Measurements from ENCODE around the gene DNER.
"Not testable (repeated sequence)": the region's sequence is repeated elsewhere in the genome, so short reads cannot be mapped to it uniquely, and the experiment has no call there.

Gene DNER

GRCh38 chr2:229553091-229553490, 161.3 kb downstream of the DNER start:
- no peak for DNase-seq

GRCh38 chr2:229543176-229543873, 171.0 kb downstream of the DNER start:
- no peak for DNase-seq

GRCh38 chr2:229539628-229540027, 174.7 kb downstream of the DNER start:
- no peak for DNase-seq

- DNase-seq: no peak
Measured at GRCh38 chr2:229531594-229531993, 182.8 kb downstream of the DNER start.

- no peak for DNase-seq
Measured at GRCh38 chr2:229530434-229530833, 183.9 kb downstream of the DNER start.

- no peak for DNase-seq
Measured at GRCh38 chr2:229528846-229529245, 185.5 kb downstream of the DNER start.

- no peak for DNase-seq
Measured at GRCh38 chr2:229526951-229527350, 187.4 kb downstream of the DNER start.

- DNase-seq: no peak
Measured at GRCh38 chr2:229524799-229525198, 189.6 kb downstream of the DNER start.

- no peak for DNase-seq
Measured at GRCh38 chr2:229523663-229524062, 190.7 kb downstream of the DNER start.

- no peak for DNase-seq
Measured at GRCh38 chr2:229521576-229521975, 192.8 kb downstream of the DNER start.

- no peak for DNase-seq
Measured at GRCh38 chr2:229520691-229521096, 193.7 kb downstream of the DNER start.

GRCh38 chr2:229519655-229520430, 194.5 kb downstream of the DNER start:
- DNase-seq: peak; percentile 2

- no peak for DNase-seq
Measured at GRCh38 chr2:229514273-229514895, 200.0 kb downstream of the DNER start.

- no peak for DNase-seq
Measured at GRCh38 chr2:229511524-229511923, 202.8 kb downstream of the DNER start.

GRCh38 chr2:229506699-229507098, 207.7 kb downstream of the DNER start:
- not testable (repeated sequence) for DNase-seq

- DNase-seq: no peak
Measured at GRCh38 chr2:229501051-229501794, 213.1 kb downstream of the DNER start.

GRCh38 chr2:229492034-229492433, 222.3 kb downstream of the DNER start:
- no peak for DNase-seq

GRCh38 chr2:229490167-229490566, 224.2 kb downstream of the DNER start:
- no peak for DNase-seq

GRCh38 chr2:229489016-229489415, 225.3 kb downstream of the DNER start:
- no peak for DNase-seq

- no peak for DNase-seq
Measured at GRCh38 chr2:229488232-229488631, 226.1 kb downstream of the DNER start.

GRCh38 chr2:229486673-229487072, 227.7 kb downstream of the DNER start:
- no peak for DNase-seq

GRCh38 chr2:229485857-229486256, 228.5 kb downstream of the DNER start:
- no peak for DNase-seq

GRCh38 chr2:229477269-229477755, 237.0 kb downstream of the DNER start:
- no peak for DNase-seq

All from inflammatory macrophage treated with lipopolysaccharide for 4 hours (primary cell).